Measurements from ENCODE around the gene ARIH2.

DNA sequence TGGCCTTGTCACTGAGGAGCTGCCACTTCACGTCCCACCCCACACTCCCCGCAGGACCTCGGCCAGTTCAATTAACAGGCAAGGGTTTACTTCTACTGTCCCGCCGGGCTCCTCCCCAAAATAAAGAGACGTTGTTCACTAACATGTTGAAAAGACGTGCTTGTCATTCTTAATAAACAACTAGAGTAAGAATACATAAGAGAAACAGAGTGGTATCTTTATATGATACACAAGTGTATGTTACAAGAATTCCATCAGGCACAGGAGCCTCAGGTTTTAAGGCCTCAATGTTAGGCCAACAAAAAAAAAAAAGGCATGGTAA lies 110.9 kb downstream of the ARIH2 start:
- TF ChIP-seq, protein P1, sequence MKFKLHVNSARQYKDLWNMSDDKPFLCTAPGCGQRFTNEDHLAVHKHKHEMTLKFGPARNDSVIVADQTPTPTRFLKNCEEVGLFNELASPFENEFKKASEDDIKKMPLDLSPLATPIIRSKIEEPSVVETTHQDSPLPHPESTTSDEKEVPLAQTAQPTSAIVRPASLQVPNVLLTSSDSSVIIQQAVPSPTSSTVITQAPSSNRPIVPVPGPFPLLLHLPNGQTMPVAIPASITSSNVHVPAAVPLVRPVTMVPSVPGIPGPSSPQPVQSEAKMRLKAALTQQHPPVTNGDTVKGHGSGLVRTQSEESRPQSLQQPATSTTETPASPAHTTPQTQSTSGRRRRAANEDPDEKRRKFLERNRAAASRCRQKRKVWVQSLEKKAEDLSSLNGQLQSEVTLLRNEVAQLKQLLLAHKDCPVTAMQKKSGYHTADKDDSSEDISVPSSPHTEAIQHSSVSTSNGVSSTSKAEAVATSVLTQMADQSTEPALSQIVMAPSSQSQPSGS (IDR thresholded peaks at IDR 0.05; ENCODE audit: low read length): no peak
- TF ChIP-seq EP300 (IDR thresholded peaks at IDR 0.05; ENCODE audit: borderline replicate concordance in 1 of 2, low read depth in 2 of 2, low read length in 2 of 2) (no peak), MAFK (IDR thresholded peaks at IDR 0.05; ENCODE audit: low read depth, low read length) (no peak), GABPA (IDR thresholded peaks at IDR 0.05; ENCODE audit: borderline replicate concordance, insufficient read depth, low read length) (no peak), CHD1 (IDR thresholded peaks at IDR 0.05; ENCODE audit: low read depth, low read length) (no peak), SP1 (IDR thresholded peaks at IDR 0.05; ENCODE audit: low read depth, low read length) (no peak), FOSL1 (IDR thresholded peaks at IDR 0.05; ENCODE audit: insufficient read depth, low read depth, low read length) (no peak), CREB1 (IDR thresholded peaks at IDR 0.05) (no peak), RAD21 (IDR thresholded peaks at IDR 0.05 in 1 of 2, conservative IDR thresholded peaks at IDR 0.05 in 1 of 2; ENCODE audit: low read depth in 2 of 2, low read length in 2 of 2) (no peak), SP4 (IDR thresholded peaks at IDR 0.05; ENCODE audit: low read length) (no peak)
- TF ChIP-seq, protein P2, sequence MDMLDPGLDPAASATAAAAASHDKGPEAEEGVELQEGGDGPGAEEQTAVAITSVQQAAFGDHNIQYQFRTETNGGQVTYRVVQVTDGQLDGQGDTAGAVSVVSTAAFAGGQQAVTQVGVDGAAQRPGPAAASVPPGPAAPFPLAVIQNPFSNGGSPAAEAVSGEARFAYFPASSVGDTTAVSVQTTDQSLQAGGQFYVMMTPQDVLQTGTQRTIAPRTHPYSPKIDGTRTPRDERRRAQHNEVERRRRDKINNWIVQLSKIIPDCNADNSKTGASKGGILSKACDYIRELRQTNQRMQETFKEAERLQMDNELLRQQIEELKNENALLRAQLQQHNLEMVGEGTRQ (IDR thresholded peaks at IDR 0.05; ENCODE audit: low read length): no peak
- TF ChIP-seq, protein P3, sequence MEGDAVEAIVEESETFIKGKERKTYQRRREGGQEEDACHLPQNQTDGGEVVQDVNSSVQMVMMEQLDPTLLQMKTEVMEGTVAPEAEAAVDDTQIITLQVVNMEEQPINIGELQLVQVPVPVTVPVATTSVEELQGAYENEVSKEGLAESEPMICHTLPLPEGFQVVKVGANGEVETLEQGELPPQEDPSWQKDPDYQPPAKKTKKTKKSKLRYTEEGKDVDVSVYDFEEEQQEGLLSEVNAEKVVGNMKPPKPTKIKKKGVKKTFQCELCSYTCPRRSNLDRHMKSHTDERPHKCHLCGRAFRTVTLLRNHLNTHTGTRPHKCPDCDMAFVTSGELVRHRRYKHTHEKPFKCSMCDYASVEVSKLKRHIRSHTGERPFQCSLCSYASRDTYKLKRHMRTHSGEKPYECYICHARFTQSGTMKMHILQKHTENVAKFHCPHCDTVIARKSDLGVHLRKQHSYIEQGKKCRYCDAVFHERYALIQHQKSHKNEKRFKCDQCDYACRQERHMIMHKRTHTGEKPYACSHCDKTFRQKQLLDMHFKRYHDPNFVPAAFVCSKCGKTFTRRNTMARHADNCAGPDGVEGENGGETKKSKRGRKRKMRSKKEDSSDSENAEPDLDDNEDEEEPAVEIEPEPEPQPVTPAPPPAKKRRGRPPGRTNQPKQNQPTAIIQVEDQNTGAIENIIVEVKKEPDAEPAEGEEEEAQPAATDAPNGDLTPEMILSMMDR (IDR thresholded peaks at IDR 0.05; ENCODE audit: control extremely low read depth in 1 of 3, insufficient read depth in 1 of 3, low read depth in 1 of 3, low read length in 3 of 3): no peak

All from H1 (cell line).